Astrocyte of the cerebellum (primary cell): ENCODE data around the gene CAPN5.

Experiments
- DNase-seq: peaks from one replicate; pipeline ENCODE4 v3.0.0-alpha.2; 2011; ENCODE audit warnings: low read depth
- H3K4me3 ChIP-seq: 2 replicates; pipeline ENCODE4 v1.5.1; 2011; ENCODE audit warnings: mild to moderate bottlenecking, low read depth, low read length, moderate library complexity
- in situ Hi-C: cut with HindIII; loops from 2 replicates; pipeline ENCODE4 v1.10.0; 2017; ENCODE audit warnings: low sequenced_read_pairs
- TF ChIP-seq, protein P1 (sequence below): IDR thresholded peaks from 2 replicates; pipeline ENCODE4 v1.5.1; 2012; ENCODE audit warnings: low read length, low read depth, moderate library complexity, mild to moderate bottlenecking; ENCODE audit errors: missing control alignments

Gene CAPN5

DNA sequence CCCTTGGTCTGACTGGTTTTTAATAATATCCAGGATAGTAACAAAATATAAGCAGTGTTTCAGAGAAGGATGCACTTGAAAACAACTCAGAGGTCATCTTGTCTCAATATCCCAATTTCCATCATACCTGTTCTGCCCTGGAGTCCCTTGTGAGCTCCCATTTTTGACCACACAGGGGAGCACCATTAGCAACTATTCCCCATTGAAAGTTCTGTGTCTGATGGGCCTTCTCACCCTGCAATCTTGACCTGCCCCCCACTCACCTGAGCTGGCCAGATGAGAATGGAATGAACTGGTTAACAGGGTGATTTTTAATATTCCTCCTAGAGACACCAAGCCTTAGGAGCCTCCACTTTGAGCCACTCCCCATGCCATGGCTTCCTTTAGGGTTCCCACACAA is 3.8 kb upstream of the CAPN5 start:
- TF ChIP-seq, protein P1, sequence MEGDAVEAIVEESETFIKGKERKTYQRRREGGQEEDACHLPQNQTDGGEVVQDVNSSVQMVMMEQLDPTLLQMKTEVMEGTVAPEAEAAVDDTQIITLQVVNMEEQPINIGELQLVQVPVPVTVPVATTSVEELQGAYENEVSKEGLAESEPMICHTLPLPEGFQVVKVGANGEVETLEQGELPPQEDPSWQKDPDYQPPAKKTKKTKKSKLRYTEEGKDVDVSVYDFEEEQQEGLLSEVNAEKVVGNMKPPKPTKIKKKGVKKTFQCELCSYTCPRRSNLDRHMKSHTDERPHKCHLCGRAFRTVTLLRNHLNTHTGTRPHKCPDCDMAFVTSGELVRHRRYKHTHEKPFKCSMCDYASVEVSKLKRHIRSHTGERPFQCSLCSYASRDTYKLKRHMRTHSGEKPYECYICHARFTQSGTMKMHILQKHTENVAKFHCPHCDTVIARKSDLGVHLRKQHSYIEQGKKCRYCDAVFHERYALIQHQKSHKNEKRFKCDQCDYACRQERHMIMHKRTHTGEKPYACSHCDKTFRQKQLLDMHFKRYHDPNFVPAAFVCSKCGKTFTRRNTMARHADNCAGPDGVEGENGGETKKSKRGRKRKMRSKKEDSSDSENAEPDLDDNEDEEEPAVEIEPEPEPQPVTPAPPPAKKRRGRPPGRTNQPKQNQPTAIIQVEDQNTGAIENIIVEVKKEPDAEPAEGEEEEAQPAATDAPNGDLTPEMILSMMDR: peak; percentile 19
- in situ Hi-C loops: loop anchor here (10.0 kb wide), 1 partner anchor 82 kb away; no protein-coding TSS in a partner anchor
- no peak for DNase-seq
- no peak overlapping the region for H3K4me3 ChIP-seq

GRCh38 chr11:77063407-77063806 is 3.4 kb upstream of the CAPN5 start:
- H3K4me3 ChIP-seq: no peak overlapping the region
- no peak for DNase-seq
- in situ Hi-C loops: loop anchor here (10.0 kb wide), 1 partner anchor 81 kb away; no protein-coding TSS in a partner anchor
- TF ChIP-seq, protein P1: no peak

DNA sequence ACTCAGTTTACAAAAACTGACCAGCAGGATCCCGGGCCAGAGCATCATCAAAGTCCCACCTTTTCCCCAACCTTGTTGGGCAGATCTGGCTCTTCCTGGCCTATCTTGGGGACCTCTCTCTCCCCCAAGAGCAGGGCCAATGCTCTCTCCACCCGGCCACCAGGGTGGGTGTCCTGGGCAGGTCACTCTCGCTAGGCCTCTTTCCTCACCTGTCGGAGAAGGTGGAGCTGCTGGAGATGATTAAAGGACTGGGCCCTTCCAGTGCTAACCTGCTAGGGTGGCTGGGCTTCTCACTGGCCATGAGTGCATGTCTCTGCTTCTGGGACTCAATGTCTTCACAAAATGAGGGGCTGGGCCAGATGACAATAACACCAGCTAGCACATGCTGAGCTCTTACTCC is 2.9 kb upstream of the CAPN5 start:
- in situ Hi-C loops: loop anchor here (10.0 kb wide), 1 partner anchor 81 kb away; no protein-coding TSS in a partner anchor
- DNase-seq: no peak
- TF ChIP-seq, protein P1: no peak
- H3K4me3 ChIP-seq: no peak overlapping the region

DNA sequence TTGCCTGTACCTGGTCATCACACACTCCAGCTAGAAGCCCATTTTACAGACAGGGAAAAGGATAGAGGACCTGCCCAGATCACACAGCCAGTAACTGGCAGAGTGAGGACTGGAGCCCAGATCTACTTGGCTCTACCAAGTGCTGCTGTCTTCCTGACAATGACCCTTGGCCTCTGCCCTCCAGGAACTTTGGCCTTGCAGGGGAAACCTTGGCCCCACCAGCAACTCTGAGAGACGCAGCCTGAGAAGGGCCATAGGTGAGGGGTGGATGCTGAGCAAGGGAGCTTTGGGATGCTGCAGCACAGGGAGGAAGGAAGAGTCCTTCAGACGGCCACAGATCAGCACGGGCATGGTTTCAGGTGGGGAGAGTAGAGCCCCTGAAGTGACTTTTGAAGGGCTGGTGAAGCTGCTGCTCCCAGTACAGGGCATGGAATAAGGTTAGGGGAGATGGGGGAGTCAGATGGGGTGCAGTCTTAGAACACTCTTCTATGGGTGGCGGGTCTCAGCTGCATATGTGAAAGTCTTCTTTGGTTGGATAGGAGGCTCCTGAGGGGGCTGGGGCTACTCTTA is 2.0 kb upstream of the CAPN5 start:
- in situ Hi-C loops: loop anchor here (5.0 to 10.0 kb wide), 2 partner anchors 58 to 80 kb away; no protein-coding TSS in a partner anchor
- TF ChIP-seq, protein P1: no peak
- DNase-seq: no peak
- H3K4me3 ChIP-seq: no peak overlapping the region

- in situ Hi-C loops: loop anchor here (5.0 to 10.0 kb wide), 2 partner anchors 56 to 79 kb away; no protein-coding TSS in a partner anchor
These were observed 918 bp upstream of the CAPN5 start for GRCh38 chr11:77065878-77066228.

GRCh38 chr11:77067861-77068443 is 1.2 kb downstream of the CAPN5 start:
- peak overlapping the region; percentile 60 for H3K4me3 ChIP-seq
- in situ Hi-C loops: loop anchor here (5.0 to 10.0 kb wide), 2 partner anchors 54 to 77 kb away; no protein-coding TSS in a partner anchor
- DNase-seq: no peak
- TF ChIP-seq, protein P1: no peak

More at GRCh38 chr11:77065878-77066228, 918 bp upstream of the CAPN5 start:
- peak overlapping the region; percentile 60 for H3K4me3 ChIP-seq
- no peak for DNase-seq
- TF ChIP-seq, protein P1: no peak
